ENCODE data around the gene GHRHR. TPM values are rescaled to one million over a fixed set of nuclear protein-coding genes. Genes with fewer than 3 reads are reported as not detected.

Gene GHRHR
- total RNA-seq, 1 donor from 2014 or later: not detected

DNA sequence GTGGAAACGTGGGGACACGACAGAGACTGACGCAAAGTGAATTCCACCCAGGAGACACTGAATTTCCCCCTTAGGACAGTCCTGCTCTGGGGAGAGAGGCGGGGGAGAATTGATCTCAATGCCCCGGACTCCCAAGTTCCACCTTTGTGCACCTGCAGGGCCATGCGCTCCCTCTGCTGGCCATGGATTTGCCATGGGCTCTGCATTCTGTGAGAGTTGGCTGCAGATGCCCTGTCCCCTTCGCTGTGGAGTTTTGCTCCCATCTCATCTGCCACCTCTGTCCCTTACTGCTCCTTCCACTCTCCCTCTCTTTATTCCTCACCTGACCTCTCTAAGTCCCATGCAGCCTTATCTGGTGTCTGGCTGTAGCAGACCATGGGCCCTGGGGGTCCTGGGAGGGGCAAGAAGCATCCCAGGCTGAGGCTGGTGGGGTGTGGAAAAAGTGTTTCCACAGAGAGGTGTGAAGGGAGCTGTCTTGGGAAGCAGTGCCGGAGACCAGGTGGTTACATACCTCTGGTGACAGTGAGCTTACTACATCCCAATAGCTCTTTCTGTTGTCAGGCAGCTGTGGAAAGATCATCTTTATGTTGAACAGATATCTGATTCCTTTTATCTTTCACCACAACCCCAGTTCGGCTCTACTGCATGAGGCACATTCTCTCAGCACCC lies 14.3 kb downstream of the GHRHR start:
- intact Hi-C loops (cut with micrococcal nuclease): loop anchor here (5.0 kb wide), 1 partner anchor 181 kb away; no protein-coding TSS in a partner anchor
- DNase-seq: peak; percentile 51
- ATAC-seq: peak; percentile 53

DNA sequence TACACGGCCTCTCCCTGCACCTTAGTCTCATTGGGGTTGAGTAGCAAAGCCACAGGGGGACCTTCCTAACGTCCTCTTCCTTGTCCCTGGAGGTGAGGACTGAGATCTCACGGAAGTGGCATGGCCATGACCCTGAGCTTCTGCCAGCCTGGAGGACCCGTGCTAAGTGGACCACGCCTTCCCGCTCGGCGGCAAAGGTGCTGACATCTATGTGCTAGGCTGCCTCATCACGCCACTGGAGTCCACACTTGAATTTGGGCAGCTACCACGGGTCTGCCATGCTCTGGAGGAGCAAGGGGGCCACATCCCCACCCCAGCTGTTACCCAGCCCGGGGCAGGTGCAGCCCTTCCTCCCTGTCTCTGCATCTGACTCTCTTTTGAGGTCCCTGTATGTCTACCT lies 15.3 kb downstream of the GHRHR start:
- intact Hi-C loops (cut with micrococcal nuclease): loop anchor here (5.0 kb wide), 1 partner anchor 182 kb away; no protein-coding TSS in a partner anchor
- no peak for ATAC-seq
- DNase-seq: no peak

DNA sequence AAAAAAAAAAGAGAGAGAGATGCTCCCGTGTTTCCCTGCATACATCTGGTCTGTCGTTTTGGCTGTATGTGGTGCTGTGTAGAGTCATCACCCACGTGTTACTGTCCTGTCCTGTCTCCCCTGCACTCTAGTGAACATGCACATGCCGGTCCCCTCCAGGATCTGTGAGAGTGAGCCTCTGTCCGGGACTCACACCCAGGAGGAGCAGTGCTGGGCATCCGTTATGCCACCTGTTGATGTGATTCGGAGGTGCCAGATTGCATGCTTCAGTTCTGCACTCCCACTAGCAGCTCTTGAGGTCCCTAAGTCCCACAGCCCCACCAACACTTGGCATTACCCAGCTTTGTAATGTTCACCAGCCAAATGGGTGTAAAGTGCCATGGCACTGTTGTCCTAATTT lies 16.4 kb downstream of the GHRHR start:
- intact Hi-C loops (cut with micrococcal nuclease): loop anchor here (5.0 kb wide), 1 partner anchor 142 kb away; no protein-coding TSS in a partner anchor

DNA sequence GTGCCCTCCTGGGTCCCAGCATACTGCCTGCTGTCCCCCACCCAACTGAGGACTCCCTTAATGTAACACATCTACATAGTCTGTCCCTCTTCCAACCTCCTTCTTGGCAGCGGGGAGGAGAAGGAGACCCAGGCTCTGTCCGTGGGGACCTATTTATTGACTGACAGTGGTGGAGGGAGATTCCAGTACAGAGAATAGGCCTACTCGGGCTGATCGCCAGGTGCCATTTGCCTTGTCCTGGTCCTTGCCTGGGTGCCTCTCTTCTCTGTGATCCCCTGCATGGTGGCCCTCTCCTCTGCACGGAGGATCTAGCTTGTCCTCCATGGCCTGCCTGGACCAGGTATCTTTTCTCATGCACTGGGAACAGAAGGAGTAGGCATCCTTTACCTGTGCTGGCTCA lies 17.0 kb downstream of the GHRHR start:
- DNase-seq (no peak), ATAC-seq (no peak)
- intact Hi-C loops (cut with micrococcal nuclease): loop anchor here (5.0 kb wide), 1 partner anchor 142 kb away; no protein-coding TSS in a partner anchor

More for the DNA sequence above, 16.4 kb downstream of the GHRHR start:
- no peak for DNase-seq
- ATAC-seq: no peak

DNA sequence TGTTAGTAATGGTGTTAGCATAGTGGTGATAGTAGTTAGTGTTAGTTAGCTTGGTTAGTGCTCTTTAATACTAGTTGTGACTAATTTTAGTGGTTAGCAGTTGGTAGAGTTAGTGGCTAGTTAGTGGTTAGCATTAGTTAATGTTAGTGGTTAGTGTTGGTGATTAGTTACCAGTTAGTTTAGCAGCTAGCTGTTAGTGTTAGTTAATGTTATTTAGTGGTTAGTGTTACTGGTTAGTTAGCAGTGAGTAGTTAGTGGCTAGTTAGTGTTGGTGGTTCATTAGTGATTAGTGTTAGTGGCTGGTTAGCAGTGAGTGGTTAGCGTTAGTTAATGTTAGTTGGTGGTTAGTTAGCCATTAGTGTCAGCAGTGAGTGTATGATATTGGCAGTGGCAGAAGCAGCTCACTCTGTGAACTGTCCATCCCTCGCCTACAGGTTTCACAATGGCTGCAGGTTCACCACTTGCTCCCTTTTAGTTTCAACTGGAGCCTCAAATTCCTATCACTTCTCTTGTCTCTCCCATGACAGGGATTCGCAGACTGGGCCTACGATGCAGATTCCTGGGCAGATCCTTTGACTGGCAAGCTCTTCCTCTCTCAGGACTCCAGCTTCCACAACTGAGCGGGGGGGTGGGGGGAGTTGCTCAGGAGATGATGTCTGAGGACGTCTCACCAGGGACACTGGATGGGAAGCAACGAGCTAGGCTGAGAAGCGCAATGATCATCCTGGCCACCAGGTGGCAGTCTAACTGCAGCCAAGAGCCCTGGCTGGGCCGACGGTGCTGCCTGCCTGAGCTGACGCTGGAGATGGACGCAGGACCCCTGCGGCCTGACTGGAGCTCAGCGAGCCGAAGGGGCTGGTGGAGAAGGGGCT lies 19.5 kb downstream of the GHRHR start:
- intact Hi-C loops (cut with micrococcal nuclease): loop anchor here (5.0 kb wide), 1 partner anchor 139 kb away; no protein-coding TSS in a partner anchor
- ATAC-seq (peak; percentile 90), DNase-seq (peak; percentile 91)

DNA sequence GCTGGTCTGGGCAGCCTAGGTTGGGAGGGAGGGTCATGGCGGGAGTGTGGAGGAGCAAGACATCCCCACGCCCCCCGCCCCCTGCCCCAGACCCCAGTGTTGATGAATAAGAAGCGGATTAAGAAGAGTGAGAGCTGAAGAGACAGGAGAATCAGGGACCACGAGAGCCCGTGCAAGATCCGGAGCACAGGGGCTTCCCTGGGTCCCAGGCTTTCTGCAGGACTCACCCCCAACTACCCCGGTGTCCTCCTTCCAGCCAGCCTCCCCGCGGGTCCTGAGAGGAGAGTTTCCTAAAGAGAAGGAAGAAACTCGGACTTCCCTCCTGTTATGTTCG lies 20.1 kb downstream of the GHRHR start:
- DNase-seq (no peak), ATAC-seq (no peak)
- intact Hi-C loops (cut with micrococcal nuclease): loop anchor here (5.0 kb wide), 1 partner anchor 138 kb away; no protein-coding TSS in a partner anchor

DNA sequence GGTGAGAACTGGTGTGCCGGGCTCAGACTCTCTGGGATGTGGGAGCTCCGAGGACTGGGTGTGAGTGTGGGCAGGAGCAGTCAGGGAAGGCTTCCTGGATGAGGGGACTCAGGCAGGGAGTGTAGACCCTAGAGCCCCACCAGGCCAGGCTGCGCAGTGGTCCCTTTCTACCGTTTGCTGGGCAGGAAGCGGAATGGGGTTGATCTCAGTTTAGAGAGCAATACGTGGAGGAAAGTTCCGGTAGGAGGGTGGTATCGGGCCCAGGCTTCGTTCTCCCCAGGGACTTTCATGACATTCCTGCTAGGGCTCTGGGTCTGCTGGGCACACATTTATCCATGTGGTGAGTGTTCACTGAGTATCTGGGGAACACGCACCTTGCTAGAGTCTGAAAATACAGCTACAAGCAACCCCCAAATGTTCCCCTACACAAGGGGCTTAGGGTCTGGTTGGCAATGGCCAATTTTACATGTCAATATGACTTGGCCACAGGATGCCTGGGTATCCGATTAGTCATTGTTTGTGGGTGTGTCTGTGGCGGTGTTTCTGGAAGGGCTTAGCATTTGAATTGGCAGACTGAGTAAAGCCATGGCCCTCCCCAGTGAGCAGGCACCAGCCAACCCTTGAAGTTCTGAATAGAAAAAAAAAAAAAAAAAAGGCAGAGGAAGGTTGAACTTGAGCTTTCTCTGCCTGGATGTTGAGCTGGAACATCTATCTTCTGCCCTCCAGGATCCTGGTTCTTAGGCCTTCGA lies 20.8 kb downstream of the GHRHR start:
- intact Hi-C loops (cut with micrococcal nuclease): loop anchor here (5.0 kb wide), 1 partner anchor 138 kb away; no protein-coding TSS in a partner anchor
- DNase-seq (no peak), ATAC-seq (peak; percentile 20)

DNA sequence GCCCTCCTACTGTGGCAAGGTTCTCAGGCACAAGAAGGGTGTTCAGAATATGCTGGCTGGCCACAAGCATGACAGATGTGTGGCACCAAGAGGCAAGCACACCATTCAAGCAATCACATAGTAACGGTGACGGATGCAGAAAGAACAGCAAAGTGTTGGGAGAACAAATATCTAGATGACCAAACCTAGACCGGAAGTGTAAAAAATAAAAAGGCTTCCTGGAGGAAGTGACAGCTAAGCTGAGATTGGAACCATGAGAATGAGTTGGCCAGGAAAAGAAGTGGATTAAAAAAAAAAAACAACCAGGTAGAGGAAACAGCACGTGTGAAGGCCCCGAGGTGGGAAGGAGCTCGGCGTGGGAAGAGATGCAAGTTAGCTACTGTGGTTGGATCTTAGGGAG lies 22.0 kb downstream of the GHRHR start:
- intact Hi-C loops (cut with micrococcal nuclease): no loop called here
- ATAC-seq (no peak), DNase-seq (no peak)

DNA sequence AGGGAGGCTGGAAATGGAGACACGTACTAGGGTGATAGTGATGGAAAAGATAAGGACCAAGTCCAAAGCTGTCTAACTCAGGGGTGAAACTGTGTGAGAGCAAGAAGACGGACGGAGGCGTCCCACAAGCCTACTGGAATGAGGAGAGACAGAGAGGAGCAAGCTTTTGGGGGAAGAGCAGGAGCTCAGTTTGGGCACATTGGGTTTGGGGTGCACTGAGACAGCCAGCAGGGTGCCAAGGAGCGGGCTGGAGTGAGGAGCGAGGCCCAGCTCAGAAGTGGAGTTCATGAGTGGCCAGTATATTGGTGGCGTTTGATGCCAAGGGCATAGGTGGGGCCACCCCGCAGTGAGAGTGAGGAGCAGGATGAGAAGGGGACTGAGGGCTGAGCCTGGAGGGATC lies 22.6 kb downstream of the GHRHR start:
- DNase-seq (no peak), ATAC-seq (no peak)
- intact Hi-C loops (cut with micrococcal nuclease): no loop called here

DNA sequence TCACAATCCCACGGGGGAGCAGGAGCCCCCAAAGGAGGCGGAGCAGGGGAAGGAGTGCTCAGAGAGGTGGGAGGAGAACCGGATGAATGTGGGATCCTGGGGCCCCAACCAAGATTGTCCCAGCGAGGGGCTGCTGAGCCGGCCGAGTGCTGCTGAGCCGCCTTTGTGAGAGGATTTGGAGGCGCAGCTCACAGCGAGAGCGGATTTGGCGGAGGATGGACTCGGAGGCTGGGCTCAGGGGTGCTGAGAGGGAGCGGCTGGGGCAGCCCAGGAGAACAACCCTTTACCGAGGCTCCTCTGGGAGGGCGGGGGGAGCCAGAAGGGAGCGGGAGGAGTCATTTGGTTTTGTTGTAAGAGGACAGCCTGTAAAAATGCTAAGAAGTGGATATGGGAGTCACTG lies 23.0 kb downstream of the GHRHR start:
- DNase-seq (no peak), ATAC-seq (no peak)
- intact Hi-C loops (cut with micrococcal nuclease): no loop called here

DNA sequence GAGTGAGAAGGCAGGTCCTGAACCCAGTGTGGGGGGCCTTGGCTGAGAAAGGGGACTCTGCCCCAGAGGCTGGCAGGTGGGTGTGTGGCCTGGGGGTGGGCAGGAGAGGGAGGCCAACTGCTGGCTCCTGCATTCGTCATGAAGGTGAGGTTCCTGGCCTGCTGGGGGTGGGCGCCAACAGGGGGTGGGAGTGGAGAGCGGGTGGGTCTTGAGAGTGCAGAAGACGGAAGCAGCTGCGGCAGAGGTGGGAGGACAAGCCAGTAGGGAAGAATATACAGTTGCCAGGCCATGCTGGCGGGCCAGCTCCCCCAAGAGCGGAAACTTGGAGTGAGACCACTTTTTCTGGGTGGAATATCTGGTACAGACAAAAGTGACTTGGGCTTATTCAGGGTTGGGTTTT lies 23.4 kb downstream of the GHRHR start:
- intact Hi-C loops (cut with micrococcal nuclease): no loop called here
- ATAC-seq: no peak
- DNase-seq: no peak

DNA sequence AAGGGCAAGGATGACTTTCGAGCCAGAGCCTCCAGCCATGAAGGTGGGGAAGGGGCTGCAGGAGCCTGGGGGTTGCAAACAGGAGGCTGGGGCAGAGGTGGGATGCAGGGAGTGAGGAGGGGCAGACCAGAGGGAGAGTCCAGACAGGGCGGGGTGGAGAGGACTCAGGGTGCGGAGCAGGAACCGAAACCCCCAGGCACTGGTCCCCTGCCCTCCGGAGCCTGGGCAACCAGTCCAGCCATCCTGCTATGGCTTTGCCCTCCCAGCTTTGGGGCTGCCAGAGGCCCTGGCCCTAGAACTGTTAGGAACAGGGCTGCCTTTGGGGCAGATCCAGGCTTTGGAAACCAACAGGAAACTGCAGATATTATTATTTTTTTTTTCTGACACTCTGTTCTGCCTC lies 24.2 kb downstream of the GHRHR start:
- intact Hi-C loops (cut with micrococcal nuclease): no loop called here
- ATAC-seq (peak; percentile 8), DNase-seq (no peak)

DNA sequence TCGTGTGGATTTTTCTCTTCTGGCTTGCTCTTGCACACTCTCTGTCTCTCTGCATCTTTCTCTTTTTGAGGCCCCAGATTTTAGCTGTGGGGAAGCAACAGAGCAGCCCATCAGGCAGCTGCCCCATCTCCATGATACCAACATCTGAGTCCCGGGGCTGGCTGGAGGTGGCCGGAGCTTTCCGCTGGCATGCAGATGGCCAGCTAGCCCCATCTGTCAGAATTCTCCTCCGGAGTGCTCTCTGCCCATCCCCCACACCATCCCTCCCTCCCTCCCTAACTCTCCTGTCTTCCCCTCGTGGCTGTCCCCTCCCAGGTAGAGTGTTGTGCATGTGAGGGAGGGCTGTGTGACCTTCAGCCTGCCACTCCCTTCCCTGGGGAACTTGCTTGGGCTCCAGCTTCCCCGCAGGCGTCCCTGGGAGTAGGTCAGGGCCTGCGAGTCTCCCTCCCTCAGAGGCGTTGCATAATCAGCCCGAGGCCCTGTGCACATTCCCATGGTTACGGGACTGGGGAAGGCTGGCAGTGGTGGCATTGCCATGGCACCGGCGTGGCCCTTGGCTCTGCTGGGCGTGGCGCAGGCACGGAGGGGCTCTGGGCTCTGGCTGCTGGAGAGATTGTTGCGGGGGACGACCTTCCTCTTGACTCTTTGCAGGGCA lies 24.7 kb downstream of the GHRHR start:
- ATAC-seq: peak; percentile 76
- peak; percentile 69 for DNase-seq
- intact Hi-C loops (cut with micrococcal nuclease): no loop called here

DNA sequence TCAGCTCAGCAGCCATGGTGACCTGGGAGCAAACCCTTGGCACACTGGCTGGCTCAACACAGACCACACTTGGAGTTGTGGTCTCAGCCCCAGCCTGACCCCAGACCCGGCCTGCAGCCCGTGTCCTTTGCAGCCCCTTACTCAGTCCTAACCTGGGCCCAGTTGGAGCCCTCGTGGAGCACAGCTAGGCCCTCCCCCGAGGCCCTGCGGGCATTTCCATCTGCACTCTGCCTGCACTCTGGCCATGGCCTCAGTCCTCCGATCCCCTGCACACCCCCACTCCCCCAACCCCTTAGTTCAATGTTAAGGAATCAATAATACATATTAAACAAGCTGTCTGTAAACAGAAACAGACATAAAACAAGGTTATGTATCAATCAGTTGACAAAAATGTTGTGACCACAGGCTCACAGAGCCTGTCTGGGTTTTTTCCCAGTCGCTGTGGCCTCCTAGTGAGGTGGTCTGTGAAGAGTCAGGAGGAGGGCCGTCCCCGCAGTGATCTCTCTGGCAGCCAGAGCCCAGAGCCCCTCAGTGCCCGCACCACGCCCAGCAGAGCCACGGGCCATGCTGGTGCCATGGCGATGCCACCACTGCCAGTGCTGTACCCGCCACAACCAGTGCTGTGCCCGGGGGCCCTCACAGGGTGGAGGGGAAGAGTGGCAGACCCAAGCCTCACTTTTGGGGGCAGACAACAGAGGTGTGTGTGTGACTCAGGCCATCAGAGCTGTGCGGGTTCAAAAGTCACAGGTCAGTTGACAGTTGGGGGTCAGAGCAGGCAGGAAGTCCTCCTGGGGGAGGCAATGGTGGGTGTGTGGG lies 25.5 kb downstream of the GHRHR start:
- intact Hi-C loops (cut with micrococcal nuclease): no loop called here
- DNase-seq: no peak
- no peak for ATAC-seq

DNA sequence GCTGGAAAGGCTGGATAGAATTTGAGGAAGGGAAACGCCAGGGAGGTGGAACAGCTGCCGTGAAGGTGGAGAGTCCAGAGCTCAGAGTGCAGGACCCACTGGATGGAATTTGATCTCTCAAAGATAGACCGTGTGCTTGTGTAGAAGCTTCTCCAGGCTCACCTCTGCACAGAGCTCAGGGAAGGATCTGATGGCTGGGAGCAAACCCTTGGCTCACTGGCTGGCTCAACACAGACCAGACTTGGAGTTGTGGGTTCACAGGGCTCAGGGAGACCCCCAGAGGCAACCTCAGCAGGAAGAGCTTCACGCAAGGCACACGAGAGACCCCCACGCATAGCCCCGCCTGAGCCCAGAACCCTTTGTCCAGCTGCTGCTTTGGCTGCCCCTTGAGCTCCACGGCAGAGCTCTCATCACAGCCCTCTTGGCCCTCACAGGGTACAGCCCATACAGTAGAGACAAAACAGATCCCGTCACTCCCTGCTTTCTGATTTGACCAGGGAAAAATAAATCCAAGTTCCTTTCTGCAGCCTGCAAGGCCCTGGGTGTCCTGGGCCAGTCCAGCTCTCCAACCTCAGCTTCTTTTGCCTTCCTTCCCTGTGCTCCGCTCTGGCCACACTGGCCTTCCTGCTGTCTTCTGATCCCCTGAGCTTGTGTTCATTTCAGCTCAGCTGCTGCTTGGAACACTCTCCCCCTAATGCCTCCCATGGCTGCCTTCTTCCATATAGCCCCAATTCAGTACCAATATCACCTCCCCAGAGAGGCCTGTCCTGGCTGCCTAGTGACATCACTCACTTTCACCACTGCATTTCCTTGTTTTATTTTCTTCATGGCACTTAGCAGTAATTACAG lies 26.3 kb downstream of the GHRHR start:
- ATAC-seq: no peak
- intact Hi-C loops (cut with micrococcal nuclease): no loop called here

DNA sequence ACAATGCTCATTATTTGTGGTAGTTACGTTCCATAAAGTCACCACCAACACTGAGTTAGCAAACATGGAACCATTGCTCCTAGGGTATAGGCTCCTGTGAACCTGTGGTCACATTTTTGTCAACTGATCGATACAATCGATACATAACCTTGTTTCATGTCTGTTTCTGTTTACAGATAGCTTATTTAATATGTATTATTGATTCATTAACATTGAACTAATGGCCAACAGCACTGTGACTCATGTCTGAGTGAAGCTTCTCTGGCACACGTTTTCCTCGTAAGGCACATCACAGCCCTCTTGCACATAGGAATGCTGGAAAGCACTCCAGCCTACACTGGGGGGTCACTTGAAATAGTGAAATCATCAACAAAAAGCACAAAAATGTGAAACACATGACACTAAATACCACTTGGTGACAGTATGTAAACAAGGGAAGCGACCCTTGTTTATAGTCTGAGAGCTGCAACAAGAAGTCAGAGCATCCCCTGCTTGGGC lies 27.0 kb downstream of the GHRHR start:
- no peak for ATAC-seq

More for the DNA sequence above, 26.3 kb downstream of the GHRHR start:
- no peak for DNase-seq

DNA sequence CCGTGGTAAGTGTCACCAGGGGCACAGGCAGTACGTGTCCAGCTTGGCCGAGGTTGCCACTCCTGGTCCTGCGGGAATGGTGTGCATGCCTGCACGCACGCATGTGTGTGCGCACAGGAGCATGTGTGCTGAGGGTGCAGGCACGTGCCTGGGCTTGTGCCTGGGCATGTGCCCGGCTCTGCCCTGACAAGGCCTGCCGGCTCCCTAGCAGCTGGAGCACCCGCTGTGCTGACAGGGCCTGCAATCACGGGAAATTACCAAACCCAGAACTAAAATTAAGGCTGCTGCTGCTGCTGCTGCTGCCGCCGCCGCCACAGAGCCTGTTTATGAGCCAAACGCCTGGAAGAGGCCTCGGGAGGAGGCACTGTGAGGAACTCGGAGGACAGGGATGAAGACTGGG lies 28.7 kb downstream of the GHRHR start:
- DNase-seq (no peak), ATAC-seq (no peak)
- intact Hi-C loops (cut with micrococcal nuclease): no loop called here

More for the DNA sequence above, 27.0 kb downstream of the GHRHR start:
- DNase-seq: no peak
- intact Hi-C loops (cut with micrococcal nuclease): no loop called here

All from left ventricle myocardium superior (tissue), 1 donor.